Activated T-cell treated with anti-CD3 and anti-CD28 coated beads for 24 hours (primary cell): ENCODE data around the gene PHYKPL.

Experiments
- DNase-seq: peaks from one replicate; pipeline ENCODE4 v3.0.0-alpha.2; 2020; ENCODE audit warnings: low read depth

Gene PHYKPL

GRCh38 chr5:178232124-178232919 lies at the start of gene PHYKPL:
PHYKPL (minus strand) TSS chr5:178232802; CDS start chr5:178232550, 252 bp downstream.
- DNase-seq: peak; percentile 58

DNA sequence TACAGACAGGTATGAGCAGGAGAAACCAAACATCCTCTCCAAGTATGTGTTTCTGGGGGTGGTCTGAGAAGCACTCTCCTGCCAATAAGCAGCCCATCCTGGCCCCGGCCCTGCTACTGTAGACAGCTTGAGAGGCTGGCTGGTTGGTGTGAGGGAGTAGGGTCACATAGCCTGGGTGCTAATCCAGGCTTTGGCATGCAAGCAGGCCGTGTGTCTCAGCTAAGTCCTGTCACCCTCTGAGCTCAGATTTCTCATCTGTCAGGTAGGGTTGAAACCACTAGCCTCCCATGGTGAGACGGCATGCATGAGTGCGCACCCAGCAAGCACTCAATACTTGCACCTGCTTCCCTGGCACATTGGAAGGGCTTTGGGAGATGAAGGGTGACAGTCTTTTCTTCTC lies 49.8 kb upstream of the PHYKPL start:
- no peak for DNase-seq

DNA sequence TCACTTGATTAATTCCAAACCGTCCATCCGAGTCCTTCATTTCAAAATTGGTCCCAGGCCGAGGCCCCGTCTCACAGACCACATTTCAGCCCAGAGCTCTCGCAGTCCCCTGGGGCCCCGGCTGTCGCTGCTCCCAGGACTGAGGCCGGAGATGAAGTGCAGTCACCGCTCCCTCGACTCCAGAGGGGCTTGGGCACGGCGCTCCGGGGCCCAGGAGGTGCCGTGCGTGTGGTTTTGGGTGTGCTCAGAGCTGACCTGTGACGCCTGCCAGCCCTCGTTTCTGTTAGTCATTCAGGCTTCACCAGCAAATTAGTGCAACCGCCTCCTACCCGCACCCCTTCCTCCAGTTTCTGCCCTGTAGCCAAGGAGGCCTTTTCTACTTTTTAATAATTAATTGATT lies 48.7 kb upstream of the PHYKPL start:
- no peak for DNase-seq

- DNase-seq: no peak
These were observed 48.0 kb upstream of the PHYKPL start for GRCh38 chr5:178280631-178281030.

GRCh38 chr5:178279723-178280438 lies 47.3 kb upstream of the PHYKPL start:
- peak; percentile 43 for DNase-seq

DNA sequence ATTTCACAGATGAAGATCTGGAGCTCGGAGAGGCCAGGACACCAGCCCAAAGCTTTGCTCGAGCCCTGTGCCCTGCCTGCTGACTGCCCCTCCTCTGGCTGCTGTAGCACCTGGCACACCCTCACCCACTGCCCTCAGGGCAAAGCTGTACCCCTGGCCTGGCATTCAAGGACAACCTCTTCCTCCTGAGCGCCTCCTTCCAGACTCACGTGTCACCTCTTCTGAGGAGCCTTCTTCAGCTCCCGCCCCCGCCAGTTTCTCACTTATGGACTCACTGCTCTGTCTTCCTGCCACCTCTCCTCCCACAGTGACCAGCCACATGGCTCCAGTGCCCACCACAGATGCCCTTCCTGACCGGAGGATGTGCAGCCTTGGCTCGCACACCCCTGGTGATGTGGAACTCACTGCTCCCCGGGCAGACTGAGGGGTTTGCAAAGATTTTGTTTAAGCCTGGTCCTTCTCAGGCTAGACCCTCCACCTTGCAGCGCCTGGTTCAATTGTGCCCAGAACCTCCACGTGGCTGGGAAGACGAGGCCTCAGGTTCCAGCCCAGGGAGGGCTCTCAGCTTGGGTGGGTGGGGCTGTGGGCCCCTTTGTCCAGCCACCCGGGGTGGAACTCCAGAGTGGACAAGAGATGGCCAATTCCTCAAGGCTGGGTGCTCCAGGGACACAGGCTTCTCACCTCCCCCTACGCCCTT lies 46.6 kb upstream of the PHYKPL start:
- no peak for DNase-seq

GRCh38 chr5:178278358-178279023 lies 45.9 kb upstream of the PHYKPL start:
- no peak for DNase-seq

- no peak for DNase-seq
These were observed 45.3 kb upstream of the PHYKPL start for GRCh38 chr5:178277866-178278265.

GRCh38 chr5:178277346-178277745 lies 44.7 kb upstream of the PHYKPL start:
- no peak for DNase-seq

DNA sequence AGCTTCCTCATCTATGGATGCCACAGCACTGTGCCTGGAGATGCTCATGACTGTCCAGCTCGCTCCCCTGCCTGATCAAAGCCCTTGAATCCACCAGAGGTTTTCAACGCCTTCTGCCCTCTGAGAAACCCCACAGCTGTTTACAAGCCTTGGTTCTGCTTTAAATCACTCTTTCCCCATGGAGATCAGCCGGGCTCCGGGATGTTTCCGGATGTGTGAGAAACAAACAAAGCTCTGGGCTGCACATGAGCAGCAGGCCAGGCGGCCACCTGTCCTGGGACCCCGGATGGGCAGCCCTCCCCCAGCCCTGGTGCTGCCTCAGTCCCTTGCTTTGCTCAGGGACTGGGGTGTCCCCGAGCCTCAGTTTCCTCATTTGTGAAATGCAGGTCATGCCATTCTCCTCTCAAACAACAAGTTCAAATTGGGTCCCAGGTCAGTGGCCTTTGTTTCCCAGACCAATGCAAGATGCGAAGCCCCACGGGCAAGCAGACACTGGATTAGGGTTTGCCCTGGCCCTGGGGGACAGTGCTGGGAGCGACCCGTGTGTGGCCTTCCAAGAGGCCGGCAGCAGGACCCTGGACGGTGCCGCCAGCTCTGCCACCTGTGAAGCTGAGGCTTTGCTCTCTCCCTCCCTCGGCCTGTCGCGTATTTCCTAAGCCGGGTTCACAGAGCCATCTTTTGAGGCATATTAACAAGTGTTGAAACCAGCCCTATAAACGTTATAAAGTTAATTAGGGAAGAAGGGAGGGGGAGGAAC lies 42.4 kb upstream of the PHYKPL start:
- no peak for DNase-seq

GRCh38 chr5:178273665-178274541 lies 41.3 kb upstream of the PHYKPL start:
- no peak for DNase-seq

DNA sequence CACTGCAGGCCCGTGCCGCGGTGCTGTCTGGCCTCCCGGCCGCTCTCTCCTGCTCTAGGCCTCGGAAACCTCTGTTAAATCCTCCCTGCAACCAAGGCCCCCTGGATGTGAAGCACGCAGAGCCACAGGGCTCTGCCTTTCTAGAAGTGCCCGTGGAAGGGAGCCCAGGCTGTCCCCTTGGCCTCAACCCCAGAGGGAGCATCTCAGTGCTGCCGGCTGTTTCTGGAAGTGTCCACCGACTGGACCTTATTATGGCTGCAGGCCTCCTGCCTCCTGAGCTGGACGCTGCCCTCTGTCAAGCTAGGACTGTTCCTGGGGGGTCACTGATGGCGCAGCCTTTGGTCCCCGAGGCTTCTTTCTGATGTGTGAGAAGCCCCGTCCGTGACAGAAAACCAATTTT lies 40.4 kb upstream of the PHYKPL start:
- no peak for DNase-seq

- no peak for DNase-seq
These were observed 40.0 kb upstream of the PHYKPL start for GRCh38 chr5:178272591-178272990.

GRCh38 chr5:178271726-178272479 lies 39.3 kb upstream of the PHYKPL start:
- DNase-seq: no peak

- DNase-seq: no peak
These were observed 38.6 kb upstream of the PHYKPL start for GRCh38 chr5:178271231-178271630.

DNA sequence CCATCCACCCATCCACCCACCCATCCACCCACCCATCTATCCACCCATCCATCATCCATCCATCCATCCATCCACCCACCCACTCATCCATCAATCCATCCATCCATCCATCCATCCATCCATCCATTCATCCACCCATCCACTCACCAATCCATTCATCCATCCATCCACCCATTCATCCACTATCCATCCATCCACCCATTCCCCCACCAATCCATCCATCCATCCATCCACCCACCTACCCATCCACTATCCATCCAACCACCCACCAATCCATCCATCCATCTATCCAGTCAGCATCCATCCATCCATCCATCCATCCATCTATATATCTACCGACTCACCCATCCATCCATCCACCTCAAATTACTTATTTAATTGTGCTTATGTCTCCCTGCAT lies 36.9 kb upstream of the PHYKPL start:
- DNase-seq: no peak

DNA sequence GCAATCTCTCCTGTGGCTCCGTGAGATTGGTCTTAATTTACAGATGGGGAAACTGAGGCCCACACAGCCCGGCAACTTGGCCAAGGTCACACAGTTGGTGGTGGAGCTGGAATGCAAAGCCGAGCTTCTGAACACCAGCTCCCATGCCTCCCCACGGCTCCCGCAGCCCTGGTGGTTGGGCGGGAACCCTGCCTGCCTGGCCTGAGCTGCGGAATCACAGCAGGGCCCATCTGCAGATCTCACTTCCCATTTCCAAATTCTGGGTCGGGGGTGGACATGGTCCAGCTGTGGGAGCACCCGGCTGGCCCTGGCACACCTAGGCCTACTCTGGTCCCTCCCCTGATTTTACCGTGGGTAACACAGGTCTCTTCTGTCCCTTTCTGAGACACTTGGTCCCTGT lies 35.3 kb upstream of the PHYKPL start:
- no peak for DNase-seq

DNA sequence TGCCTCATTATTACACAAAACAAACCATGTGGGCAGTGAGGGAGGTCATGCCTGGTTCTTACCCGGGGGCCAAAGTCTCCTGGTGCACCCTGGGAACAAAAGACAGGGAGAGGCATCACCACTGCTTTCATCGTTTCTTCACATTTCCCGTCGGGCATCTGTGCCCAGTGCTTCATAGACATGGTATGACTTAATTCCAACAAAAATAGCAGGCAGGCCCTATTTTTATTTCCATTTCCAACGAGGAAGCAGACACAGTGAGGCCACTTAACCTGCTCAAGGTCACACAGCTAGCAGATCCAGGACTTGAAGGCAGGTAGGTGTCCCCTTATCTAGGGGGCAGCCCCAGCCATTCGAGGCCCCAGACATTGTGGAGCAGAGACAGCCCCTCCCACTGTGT lies 34.6 kb upstream of the PHYKPL start:
- DNase-seq: no peak

GRCh38 chr5:178266581-178266980 lies 34.0 kb upstream of the PHYKPL start:
- DNase-seq: no peak

DNA sequence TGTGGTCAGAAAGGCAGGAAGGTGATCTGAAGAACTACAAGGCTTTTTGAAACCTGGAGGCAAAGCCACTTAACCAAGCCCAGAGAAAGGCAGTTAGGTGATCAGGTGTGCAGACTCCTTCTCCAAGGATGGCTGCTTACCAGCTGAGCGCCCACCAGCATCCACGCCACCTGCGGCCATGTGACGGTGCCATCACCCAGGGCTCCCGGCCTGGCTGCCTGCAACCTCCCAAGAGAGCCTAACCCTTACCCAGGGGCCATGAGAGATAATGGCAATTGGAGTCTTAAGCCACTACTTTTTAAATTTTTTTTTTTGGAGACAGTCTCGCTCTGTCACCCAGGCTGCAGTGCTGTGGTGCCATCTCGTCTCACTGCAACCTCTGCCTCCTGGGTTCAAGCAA lies 33.1 kb upstream of the PHYKPL start:
- no peak for DNase-seq
